K562 (cell line): ENCODE data around the gene PI4KA. TPM values are rescaled to one million over a fixed set of nuclear protein-coding genes. Genes with fewer than 3 reads are reported as not detected.
"Not testable (repeated sequence)": the region's sequence is repeated elsewhere in the genome, so short reads cannot be mapped to it uniquely, and the experiment has no call there.

Experiments
- ATAC-seq: fragments of 200-7000 bp; cut with Tn5 transposase; 3 replicates; pipeline ENCODE4 v1.9.1; 2020; ENCODE audit warnings: moderate library complexity
- BruUV-seq: library from RNA; stranded (reverse); fragments of 400-500 nt; replicated peaks from 2 replicates; lab custom pipeline; 2021; lab: Mats Ljungman, UMichigan
- CTCF ChIA-PET: fragments of 300-600 bp; formaldehyde crosslinking; extraction: SDS; loops from one replicate; lab custom pipeline; 2021; ENCODE audit warnings: low intra/inter-chr PET ratio; lab: Yijun Ruan, JAX
- POLR2A ChIA-PET: fragments of 300-600, 350-650 bp; sonication (Branson Sonifier 250); formaldehyde crosslinking; extraction: SDS; loops from one replicate; lab custom pipeline; 2021; ENCODE audit warnings: antibody characterized with exemption, inconsistent platforms; lab: Yijun Ruan, JAX
- DNase-seq, 4 experiments: peaks; one replicate each; pipeline versions ENCODE4 v3.0.0 to v3.0.0-alpha.2; 2011 to 2018; ENCODE audit warnings: low spot score in 3 of 4, mixed read lengths in 3 of 4; ENCODE audit errors: extremely low read depth in 1 of 4
- FAIRE-seq: peaks from 2 replicates; lab custom pipeline; 2011; peaks lifted over from hg19 to GRCh38; lab: Jason Lieb, UNC
- H2AFZ ChIP-seq: 2 replicates; pipeline ENCODE4 v1.6.0; 2011; ENCODE audit warnings: low read depth, low read length, control low read depth, inconsistent platforms
- H3K27ac ChIP-seq: fragments of 200-600 bp; 3 replicates; pipeline ENCODE4 v1.8.0; 2011; ENCODE audit warnings: low read depth, mild to moderate bottlenecking, control low read depth, inconsistent platforms, low read length, moderate library complexity, mixed read lengths; ENCODE audit errors: extremely low read depth
- H3K27me3 ChIP-seq, 2 experiments: fragments of 300-600 bp in 1 of 2; 2 replicates in 1 of 2; 3 replicates in 1 of 2; pipeline versions ENCODE4 v1.6.0 to v1.8.0; 2011; ENCODE audit warnings: inconsistent platforms in 2 of 2, low read length in 2 of 2, mild to moderate bottlenecking in 1 of 2, mixed read lengths in 1 of 2, moderate library complexity in 1 of 2; ENCODE audit not compliant: control insufficient read depth in 2 of 2, insufficient read depth in 2 of 2
- H3K36me3 ChIP-seq: fragments of 300-600 bp; 3 replicates; pipeline ENCODE4 v1.8.0; 2011; ENCODE audit warnings: mild to moderate bottlenecking, low read length, inconsistent platforms; ENCODE audit not compliant: control insufficient read depth, insufficient read depth
- H3K4me1 ChIP-seq, 2 experiments: fragments of 200-600 bp in 1 of 2; replicated peaks in 1 of 2; 2 replicates in 1 of 2; 3 replicates in 1 of 2; pipeline versions ENCODE4 v1.5.1 to v1.8.0; 2011; ENCODE audit warnings: inconsistent platforms in 2 of 2, low read length in 2 of 2, mild to moderate bottlenecking in 1 of 2, mixed read lengths in 1 of 2, moderate library complexity in 1 of 2; ENCODE audit not compliant: control insufficient read depth in 2 of 2, insufficient read depth in 2 of 2
- H3K4me2 ChIP-seq: 2 replicates; pipeline ENCODE4 v1.6.1; 2011; ENCODE audit warnings: low read length, control low read depth, inconsistent platforms, mixed read lengths; ENCODE audit not compliant: insufficient read depth
- H3K4me3 ChIP-seq: fragments of 200-600 bp; sonication (generic), shearing (Covaris generic); 2 replicates; pipeline ENCODE4 v1.5.1; 2016; ENCODE audit warnings: control low read depth, inconsistent platforms
- H3K79me2 ChIP-seq: fragments of 200-600 bp; 3 replicates; pipeline ENCODE4 v1.8.0; 2011; ENCODE audit warnings: low read length, inconsistent platforms; ENCODE audit not compliant: control insufficient read depth, insufficient read depth
- H3K9ac ChIP-seq, 2 experiments: 2 replicates each; pipeline versions ENCODE4 v1.6.0 to v1.6.1; 2011; ENCODE audit warnings: low read depth in 2 of 2, low read length in 2 of 2, control low read depth in 1 of 2, inconsistent platforms in 1 of 2, mild to moderate bottlenecking in 1 of 2, mixed read lengths in 1 of 2; ENCODE audit not compliant: insufficient read depth in 1 of 2
- H3K9me1 ChIP-seq: one replicate; pipeline ENCODE4 v1.6.0; 2011; ENCODE audit warnings: inconsistent platforms, mild to moderate bottlenecking, low read length, moderate library complexity; ENCODE audit not compliant: control insufficient read depth, insufficient read depth
- H3K9me3 ChIP-seq: replicated peaks from 2 replicates; pipeline ENCODE4 v1.5.1; 2011; ENCODE audit warnings: low read depth, low read length, inconsistent platforms; ENCODE audit not compliant: control insufficient read depth, insufficient read depth
- H4K20me1 ChIP-seq: replicated peaks from 2 replicates; pipeline ENCODE4 v1.6.1; 2011; ENCODE audit warnings: low read length, inconsistent platforms, mixed read lengths; ENCODE audit not compliant: control insufficient read depth, insufficient read depth
- ARHGAP35 ChIP-seq: fragments of 450-650 bp; IDR thresholded peaks from 2 replicates; pipeline ENCODE4 v1.6.1; 2018; ENCODE audit not compliant: partially characterized antibody
- ARID3B ChIP-seq: fragments of 250-450 bp; sonication (Bioruptor Pico); IDR thresholded peaks from 2 replicates; pipeline ENCODE4 v1.4.0; 2020; ENCODE audit warnings: borderline replicate concordance
- CBFA2T3 ChIP-seq: fragments of 450-650 bp; IDR thresholded peaks from 2 replicates; pipeline ENCODE4 v1.6.1; 2017
- CEBPB ChIP-seq: fragments of 450-650 bp; IDR thresholded peaks from 2 replicates; pipeline ENCODE4 v1.6.1; 2016; ENCODE audit warnings: missing genetic modification characterization, missing compliant biosample characterization
- EHMT2 ChIP-seq: fragments of 450-650 bp; IDR thresholded peaks from 2 replicates; pipeline ENCODE4 v1.6.1; 2018; ENCODE audit warnings: antibody characterized with exemption
- FOXA3 ChIP-seq, 2 experiments: fragments of 450-650 bp in 1 of 2; sonication (generic) in 1 of 2; formaldehyde crosslinking; IDR thresholded peaks in 1 of 2; conservative IDR thresholded peaks in 1 of 2; 2 replicates each; pipeline versions ENCODE4 v1.4.0 to v1.8.0; 2020 to 2022; ENCODE audit warnings: mild to moderate bottlenecking in 2 of 2, missing genetic modification reagents in 1 of 2
- HCFC1 ChIP-seq: IDR thresholded peaks from 2 replicates; pipeline ENCODE4 v1.6.1; 2012; ENCODE audit warnings: low read depth, low read length, improper control_type of control experiment
- HDAC1 ChIP-seq, 2 experiments: fragments of 450-650 bp; IDR thresholded peaks; 2 replicates each; pipeline ENCODE4 v1.6.1; 2016 to 2017; ENCODE audit warnings: inconsistent platforms in 1 of 2, mild to moderate bottlenecking in 1 of 2, moderate library complexity in 1 of 2
- HDAC2 ChIP-seq: fragments of 450-650 bp; IDR thresholded peaks from 2 replicates; pipeline ENCODE4 v1.6.1; 2016; ENCODE audit warnings: mild to moderate bottlenecking
- HLTF ChIP-seq: fragments of 450-650 bp; IDR thresholded peaks from 2 replicates; pipeline ENCODE4 v1.6.1; 2016
- JUN ChIP-seq, 2 experiments: sonication (generic) in 1 of 2; formaldehyde crosslinking in 1 of 2; IDR thresholded peaks; 2 replicates each; pipeline versions ENCODE4 v1.6.1 to v1.8.0; 2012 to 2022; ENCODE audit warnings: borderline replicate concordance in 2 of 2, mild to moderate bottlenecking in 2 of 2, improper control_type of control experiment in 1 of 2, low read depth in 1 of 2, low read length in 1 of 2, missing genetic modification reagents in 1 of 2
- KDM1A ChIP-seq, 2 experiments: fragments of 450-650 bp; IDR thresholded peaks; 2 replicates each; pipeline ENCODE4 v1.6.1; 2016; ENCODE audit warnings: mild to moderate bottlenecking in 2 of 2
- LARP7 ChIP-seq: fragments of 450-650 bp; IDR thresholded peaks from 2 replicates; pipeline ENCODE4 v1.6.1; 2016
- NCOA4 ChIP-seq: fragments of 450-650 bp; IDR thresholded peaks from 2 replicates; pipeline ENCODE4 v1.6.1; 2018; ENCODE audit warnings: mild to moderate bottlenecking; ENCODE audit not compliant: partially characterized antibody
- NR1H2 ChIP-seq: sonication (generic); formaldehyde crosslinking; IDR thresholded peaks from 2 replicates; pipeline ENCODE4 v1.4.0; 2020; ENCODE audit warnings: mild to moderate bottlenecking, missing genetic modification reagents
- NR4A1 ChIP-seq, 2 experiments: fragments of 250-450 bp in 1 of 2; fragments of 450-650 bp in 1 of 2; sonication (Bioruptor Pico) in 1 of 2; IDR thresholded peaks; 2 replicates each; pipeline versions ENCODE4 v1.4.0 to v1.6.1; 2016 to 2020; ENCODE audit warnings: mild to moderate bottlenecking in 2 of 2, missing compliant biosample characterization in 1 of 2, missing genetic modification characterization in 1 of 2, moderate library complexity in 1 of 2
- SMARCA5 ChIP-seq: fragments of 450-650 bp; IDR thresholded peaks from 2 replicates; pipeline ENCODE4 v1.6.1; 2016
- ZBTB2 ChIP-seq: fragments of 450-650 bp; IDR thresholded peaks from 2 replicates; pipeline ENCODE4 v1.6.1; 2016; ENCODE audit warnings: antibody characterized with exemption
- ZNF143 ChIP-seq: sonication (generic); formaldehyde crosslinking; IDR thresholded peaks from 2 replicates; pipeline ENCODE4 v1.9.0; 2022; ENCODE audit warnings: mild to moderate bottlenecking, missing genetic modification reagents
- WGBS: fragments of 100-300 bp; shearing (Covaris generic); methylation state at CpG from one replicate; pipeline ENCODE4 v1.1.6; 2016; ENCODE audit warnings: low coverage, mixed read lengths; ENCODE audit not compliant: insufficient coverage; ENCODE audit errors: missing lambda C conversion rate; 5-methylcytosine and 5-hydroxymethylcytosine counted together
- in situ Hi-C: fragments of 300-500 bp; cut with MboI; formaldehyde crosslinking; loops from 4 replicates; pipeline ENCODE4 v1.15.0; 2018; ENCODE audit warnings: inconsistent platforms, mixed read lengths
- intact Hi-C: fragments of 100-400 bp; cut with micrococcal nuclease; formaldehyde crosslinking; loops from 2 replicates; pipeline ENCODE4 v1.14.2; 2022
- polyA plus RNA-seq, 8 experiments: library from polyadenylated mRNA; depleted of rRNA in 4 of 8; stranded (reverse) in 5 of 8; unstranded in 3 of 8; fragments of >200 nt; fragmentation: Nextera tagmentation in 2 of 8; fragmentation: Illumina TruSeq in 1 of 8; extraction: Ambion mirVana in 2 of 8; extraction: Trizol in 1 of 8; gene quantifications; 2 replicates each; pipeline versions ENCODE4 v1.2.1 to v1.2.3, GENCODE V29; 2011 to 2014; ENCODE audit warnings: inconsistent platforms in 1 of 8, missing spikeins in 1 of 8
- total RNA-seq, 7 experiments: library from RNA; depleted of rRNA in 6 of 7; stranded (reverse); fragments of >200 nt in 6 of 7; fragmentation: Illumina TruSeq in 2 of 7; extraction: Trizol in 2 of 7; gene quantifications; 2 replicates each; pipeline versions ENCODE4 v1.2.1 to v1.2.3, GENCODE V29; 2011 to 2021; ENCODE audit warnings: low replicate concordance in 1 of 7

The PI4KA gene
- total and polyA plus RNA-seq, 9 of the 15 experiments (the other 6 are each of a cell fraction or from before 2014, with no cell fraction given): 7.3 to 187 (median 84.7) TPM

GRCh38 chr22:20901093-20902033, 42.8 kb upstream of the PI4KA start:
- 43% methylated on average over 18 of the region's 18 CpGs for WGBS
- H3K9me1 ChIP-seq; H3K27ac ChIP-seq; H3K36me3 ChIP-seq; H3K4me3 ChIP-seq; in situ Hi-C loops; DNase-seq; CTCF ChIA-PET; FAIRE-seq; H3K9ac ChIP-seq; H3K9me3 ChIP-seq; ATAC-seq; intact Hi-C loops; H4K20me1 ChIP-seq; H2AFZ ChIP-seq; H3K4me1 ChIP-seq; H3K4me2 ChIP-seq; H3K79me2 ChIP-seq; BruUV-seq; TF ChIP-seq JUN (IDR thresholded peaks at IDR 0.05; ENCODE audit: borderline replicate concordance, low read depth, low read length); NR4A1 (tag; IDR thresholded peaks at IDR 0.05): not testable (repeated sequence)
- peaks cover 15 to 22% of the 10 kb centered on the region in 2 experiments; a peak in 4 of 5 replicates for H3K27me3 ChIP-seq
- POLR2A ChIA-PET: interaction anchor here (0.6 to 54.6 kb wide), 10 partner anchors 8 to 118 kb away, joined by 3 to 1556 read pairs (median 6); partner anchors contain the start of genes AIFM3, CRKL and LZTR1
- TF ChIP-seq JUN (CRISPR knock-in tag; IDR thresholded peaks at IDR 0.05; ENCODE audit: borderline replicate concordance): 0 out of 2 replicates have a peak, but pooled peaks have one; percentile 49
- TF ChIP-seq HCFC1: 0 out of 2 replicates have a peak, but pooled peaks have one; percentile 7
- TF ChIP-seq LARP7: peak; percentile 70; the same call in 1 of the 2 replicates
- TF ChIP-seq HDAC2: peak; percentile 19; the same call in 1 of the 2 replicates
- peak; percentile 18 for TF ChIP-seq NCOA4
- 0 out of 2 replicates have a peak, but pooled peaks have one; percentile 31 for TF ChIP-seq NR1H2 (CRISPR knock-in tag)
- TF ChIP-seq ZBTB2: 0 out of 2 replicates have a peak, but pooled peaks have one; percentile 16
- TF ChIP-seq CEBPB (tag): peak; percentile 85
- peak; percentile 73; the same call in 1 of the 2 replicates for TF ChIP-seq NR4A1 (CRISPR knock-in tag; IDR thresholded peaks at IDR 0.05)
- TF ChIP-seq HLTF: 0 out of 2 replicates have a peak, but pooled peaks have one; percentile 54
- TF ChIP-seq SMARCA5: peak; percentile 21; the same call in 1 of the 2 replicates
- 0 out of 2 replicates have a peak, but pooled peaks have one; percentile 41 for TF ChIP-seq ARID3B (CRISPR knock-in tag)
- peak in 1 of 2 experiments; percentile 37; a peak in 1 of 4 replicates for TF ChIP-seq FOXA3 (CRISPR knock-in tag; conservative IDR thresholded peaks at IDR 0.05 in 1 of 2, IDR thresholded peaks at IDR 0.05 in 1 of 2)
- TF ChIP-seq HDAC1 (IDR thresholded peaks at IDR 0.05): 0 out of 4 replicates have a peak, but pooled peaks of 1 of the 2 experiments have one; percentile 23
- peak; percentile 78 to 83 for TF ChIP-seq KDM1A (IDR thresholded peaks at IDR 0.05)
- peak; percentile 22; the same call in 1 of the 2 replicates for TF ChIP-seq EHMT2
- TF ChIP-seq ARHGAP35: peak; percentile 39
- TF ChIP-seq ZNF143 (CRISPR knock-in tag): peak; percentile 35; the same call in 1 of the 2 replicates
- TF ChIP-seq CBFA2T3: peak; percentile 34
